Adrenal gland (tissue), 5 donors: ENCODE measurements around the gene NCOA6.

Source experiments
- POLR2A ChIP-seq, 2 donors: fragments of 450-650 bp; IDR thresholded peaks; one replicate each; pipeline ENCODE4 v1.6.1; 2017; ENCODE audit warnings: antibody characterized with exemption in 2 of 2, mild to moderate bottlenecking in 2 of 2, moderate library complexity in 1 of 2
- TF ChIP-seq, protein P1 (sequence below), 6 experiments: fragments of 450-650 bp in 4 of 6; fragments of 200-600 bp in 2 of 6; sonication (generic) in 1 of 6; IDR thresholded peaks; 1 replicate in 5 of 6; 2 replicates in 1 of 6; pipeline versions ENCODE4 v1.5.1 to v1.8.0; 2016 to 2021; ENCODE audit warnings: antibody characterized with exemption in 6 of 6, mild to moderate bottlenecking in 2 of 6, moderate library complexity in 1 of 6
- donor health status: DM: no; HTN: no; CAD: no.

DNA sequence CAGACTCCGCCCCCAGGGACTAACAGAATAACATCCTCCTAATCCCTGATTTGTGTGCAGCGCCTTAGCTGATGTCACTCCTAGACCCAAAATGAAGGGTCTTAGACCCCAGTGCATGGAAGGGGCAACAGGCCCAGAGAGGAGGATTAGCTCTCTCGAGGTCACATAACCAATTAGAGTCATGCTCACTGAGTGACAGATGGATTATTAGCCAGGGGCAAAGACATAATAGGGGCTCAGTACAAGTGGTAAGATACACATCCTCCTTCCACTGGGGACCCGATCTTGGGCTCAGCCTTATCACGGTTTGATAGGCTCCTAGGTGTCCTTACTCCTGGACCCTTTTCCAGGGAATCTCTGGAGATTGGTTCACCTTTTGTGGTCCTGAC is 120.4 kb downstream of the NCOA6 start:
- TF ChIP-seq, protein P1, sequence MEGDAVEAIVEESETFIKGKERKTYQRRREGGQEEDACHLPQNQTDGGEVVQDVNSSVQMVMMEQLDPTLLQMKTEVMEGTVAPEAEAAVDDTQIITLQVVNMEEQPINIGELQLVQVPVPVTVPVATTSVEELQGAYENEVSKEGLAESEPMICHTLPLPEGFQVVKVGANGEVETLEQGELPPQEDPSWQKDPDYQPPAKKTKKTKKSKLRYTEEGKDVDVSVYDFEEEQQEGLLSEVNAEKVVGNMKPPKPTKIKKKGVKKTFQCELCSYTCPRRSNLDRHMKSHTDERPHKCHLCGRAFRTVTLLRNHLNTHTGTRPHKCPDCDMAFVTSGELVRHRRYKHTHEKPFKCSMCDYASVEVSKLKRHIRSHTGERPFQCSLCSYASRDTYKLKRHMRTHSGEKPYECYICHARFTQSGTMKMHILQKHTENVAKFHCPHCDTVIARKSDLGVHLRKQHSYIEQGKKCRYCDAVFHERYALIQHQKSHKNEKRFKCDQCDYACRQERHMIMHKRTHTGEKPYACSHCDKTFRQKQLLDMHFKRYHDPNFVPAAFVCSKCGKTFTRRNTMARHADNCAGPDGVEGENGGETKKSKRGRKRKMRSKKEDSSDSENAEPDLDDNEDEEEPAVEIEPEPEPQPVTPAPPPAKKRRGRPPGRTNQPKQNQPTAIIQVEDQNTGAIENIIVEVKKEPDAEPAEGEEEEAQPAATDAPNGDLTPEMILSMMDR (IDR thresholded peaks at IDR 0.05) = no peak
- no peak for TF ChIP-seq POLR2A (IDR thresholded peaks at IDR 0.05)
